NCI-H2196 treated with DMSO at 0.1 percent for 48 hours (cell line): ENCODE results near the gene FGF11.
"Not testable (repeated sequence)": the region's sequence is repeated elsewhere in the genome, so short reads cannot be mapped to it uniquely, and the experiment has no call there.

Experiments
- DNase-seq: peaks from one replicate; lab custom pipeline; 2025; ENCODE audit not compliant: unreplicated experiment; lab: John Stamatoyannopoulos, UW

Gene FGF11

DNA sequence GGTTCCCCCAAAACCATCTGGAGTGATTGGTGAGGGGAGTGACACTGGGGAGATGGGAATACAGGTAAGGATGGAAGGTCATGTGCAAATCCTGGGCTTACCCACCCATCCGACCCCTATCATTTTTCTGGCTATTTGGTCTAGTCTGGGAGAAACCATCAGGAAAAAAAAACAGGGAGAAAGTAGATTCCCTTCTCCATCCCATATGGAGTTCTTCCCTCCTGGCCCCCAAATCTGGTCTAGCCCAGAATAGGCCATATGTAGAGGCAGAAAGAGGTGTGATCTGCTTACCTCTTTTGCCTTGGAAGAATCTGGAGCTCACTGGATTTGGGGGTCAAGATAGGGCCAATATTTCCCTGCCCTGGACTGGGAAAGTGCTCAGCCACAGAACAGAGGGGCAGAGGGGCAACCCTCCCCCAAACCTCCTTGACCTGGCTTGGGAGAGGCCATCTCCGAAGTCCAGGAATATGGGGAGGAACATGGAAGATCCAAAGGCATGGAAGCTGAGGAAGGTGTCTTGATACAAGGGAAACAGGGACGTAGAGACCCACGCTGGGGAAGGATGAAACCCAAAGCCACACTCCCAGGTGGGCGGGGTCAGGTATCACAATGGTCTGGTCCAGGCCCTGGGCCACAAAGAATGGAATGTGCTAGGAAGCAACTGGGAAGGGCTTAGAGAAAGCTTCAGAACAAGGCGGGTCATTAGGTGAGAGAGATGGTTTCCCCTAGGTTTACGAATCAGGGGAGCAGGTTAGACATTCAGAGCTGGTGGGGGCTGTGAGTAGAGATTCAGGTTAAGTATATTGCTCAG, 21.7 kb downstream of the FGF11 start:
- DNase-seq = no peak

DNA sequence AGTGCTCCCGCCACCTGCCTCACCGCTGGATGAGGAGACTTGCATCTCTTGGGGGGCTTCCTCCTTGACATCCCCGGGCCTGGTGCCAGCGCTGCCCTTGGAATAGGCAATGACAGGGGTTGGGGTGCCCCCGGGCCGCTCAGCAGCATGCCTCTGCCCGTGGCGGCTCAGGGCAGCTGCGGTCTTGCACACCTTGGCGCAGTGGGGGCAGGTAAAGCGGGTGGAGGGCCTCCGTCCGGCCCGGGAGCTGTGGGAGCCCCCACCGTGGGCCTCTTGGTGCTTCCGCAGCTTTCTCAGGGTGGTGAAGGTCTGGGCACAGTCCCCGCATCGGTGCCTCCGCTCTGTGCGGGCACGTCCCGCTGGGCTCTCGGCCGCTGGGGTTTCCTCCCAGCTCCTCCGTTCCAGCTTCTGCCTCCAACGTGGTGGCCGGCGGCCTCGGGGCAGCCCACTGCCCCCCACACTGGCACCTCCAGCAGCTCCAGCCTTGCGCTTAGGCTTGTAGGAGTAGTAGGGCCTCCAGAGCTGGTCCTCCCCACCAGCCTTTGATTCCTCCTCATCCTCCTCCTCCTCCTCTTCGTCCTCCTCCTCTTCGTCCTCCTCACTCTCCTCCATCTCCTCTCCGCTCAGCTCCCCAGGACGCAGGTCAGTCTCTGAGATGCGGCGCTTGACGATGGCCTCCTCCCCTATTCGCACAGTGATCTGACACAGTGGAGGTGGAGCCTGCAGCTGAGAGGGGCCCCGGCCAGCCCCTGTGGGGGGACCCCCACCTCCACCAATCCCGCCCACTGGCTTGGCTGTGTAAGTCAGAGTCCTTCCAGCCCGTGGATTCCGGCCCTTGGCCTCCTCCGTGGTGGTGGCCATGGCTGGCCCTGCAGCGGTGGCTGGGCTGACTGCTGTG, 23.4 kb downstream of the FGF11 start:
- no peak for DNase-seq

DNA sequence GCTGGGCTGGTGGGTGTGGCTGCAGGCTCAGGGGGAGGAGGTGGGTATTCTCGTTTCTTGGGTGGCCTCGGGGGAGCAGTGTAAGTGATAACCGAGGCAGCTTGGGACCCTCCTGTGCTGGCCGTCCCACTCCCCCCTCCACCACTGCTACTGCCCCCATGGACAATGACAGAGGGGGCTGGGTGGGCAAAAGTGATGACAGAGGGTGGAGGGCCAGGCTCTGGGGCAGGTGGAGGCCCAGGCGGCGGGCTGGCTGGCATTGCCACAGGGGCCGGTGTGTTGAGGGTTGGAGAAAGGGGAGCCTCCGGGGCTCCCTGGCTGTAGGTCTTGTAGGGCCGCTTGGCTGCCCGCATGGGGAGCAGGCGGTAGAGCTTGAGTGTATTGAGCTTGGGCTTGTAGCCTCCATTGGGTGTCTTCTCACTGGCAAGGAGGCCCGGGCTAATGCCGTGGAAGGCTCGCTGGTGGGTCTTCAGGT, 24.1 kb downstream of the FGF11 start:
- DNase-seq = no peak

DNA sequence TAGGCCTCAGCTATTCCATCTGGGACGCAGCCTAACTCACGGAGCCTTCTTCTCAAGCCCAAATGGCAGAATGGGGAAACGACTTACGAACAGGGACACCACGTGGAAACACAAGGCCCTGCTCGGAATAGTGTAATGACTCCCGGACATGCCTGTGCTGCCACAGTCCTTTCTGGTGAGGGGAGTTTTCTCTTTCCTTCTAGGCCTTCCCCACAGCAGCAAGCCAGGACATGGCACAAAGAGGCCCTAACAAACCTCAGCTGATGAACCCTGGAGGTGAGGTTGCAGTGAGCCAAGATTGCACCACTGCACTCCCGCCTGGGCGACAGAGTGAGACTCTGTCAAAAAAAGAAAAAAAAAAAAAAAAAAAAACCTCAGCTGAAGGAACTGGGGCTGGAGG, 24.8 kb downstream of the FGF11 start:
- no peak for DNase-seq

DNA sequence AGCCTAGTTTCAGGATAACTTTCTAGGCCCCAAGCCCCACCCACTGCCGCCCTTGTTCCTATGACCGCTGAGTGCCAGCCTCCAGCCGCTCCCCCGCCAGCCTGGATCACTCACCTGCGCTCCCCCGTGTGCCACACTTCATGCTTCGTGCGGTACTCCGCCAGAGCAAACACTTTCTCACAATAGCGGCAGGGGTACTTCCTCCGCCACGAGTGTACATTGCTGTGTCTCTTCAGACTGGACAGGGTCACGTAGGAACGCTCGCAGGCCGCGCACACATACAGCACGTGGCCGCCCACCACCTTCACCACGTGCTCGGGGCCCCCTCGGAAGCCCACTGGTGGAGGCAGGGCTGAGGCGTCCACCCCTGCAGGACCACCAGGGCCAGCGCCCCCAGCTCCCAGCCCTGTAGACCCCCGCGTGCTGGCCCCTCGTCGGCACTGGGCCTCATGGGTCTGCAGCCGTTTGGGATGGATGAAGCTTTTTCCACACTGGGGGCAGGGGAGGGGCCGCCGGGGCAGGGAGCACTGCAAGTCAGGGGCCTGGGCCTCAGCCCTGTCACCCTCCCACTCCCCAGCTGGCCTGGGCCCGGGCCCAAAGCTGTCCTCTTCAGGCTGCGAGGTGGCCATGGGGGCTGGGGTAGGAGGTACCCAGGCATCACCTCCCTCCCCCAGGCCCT, 26.4 kb downstream of the FGF11 start:
- DNase-seq = no peak

DNA sequence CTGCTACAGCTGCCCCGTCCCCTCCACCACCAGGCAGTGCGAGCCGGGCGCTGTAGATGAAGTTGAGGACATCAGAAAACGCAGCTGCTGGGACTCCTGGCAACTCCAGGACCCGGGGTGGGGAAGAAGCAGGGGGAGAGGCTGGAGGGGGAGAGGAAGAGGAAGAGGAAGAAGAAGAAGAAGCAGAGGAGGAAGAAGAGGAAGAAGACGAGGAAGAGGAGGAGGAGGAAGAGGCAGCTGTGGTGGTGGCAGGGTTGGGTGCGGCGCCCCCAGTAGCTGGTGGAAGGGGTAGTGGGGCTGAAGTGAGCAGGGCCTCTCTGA, 27.0 kb downstream of the FGF11 start:
- no peak for DNase-seq

DNA sequence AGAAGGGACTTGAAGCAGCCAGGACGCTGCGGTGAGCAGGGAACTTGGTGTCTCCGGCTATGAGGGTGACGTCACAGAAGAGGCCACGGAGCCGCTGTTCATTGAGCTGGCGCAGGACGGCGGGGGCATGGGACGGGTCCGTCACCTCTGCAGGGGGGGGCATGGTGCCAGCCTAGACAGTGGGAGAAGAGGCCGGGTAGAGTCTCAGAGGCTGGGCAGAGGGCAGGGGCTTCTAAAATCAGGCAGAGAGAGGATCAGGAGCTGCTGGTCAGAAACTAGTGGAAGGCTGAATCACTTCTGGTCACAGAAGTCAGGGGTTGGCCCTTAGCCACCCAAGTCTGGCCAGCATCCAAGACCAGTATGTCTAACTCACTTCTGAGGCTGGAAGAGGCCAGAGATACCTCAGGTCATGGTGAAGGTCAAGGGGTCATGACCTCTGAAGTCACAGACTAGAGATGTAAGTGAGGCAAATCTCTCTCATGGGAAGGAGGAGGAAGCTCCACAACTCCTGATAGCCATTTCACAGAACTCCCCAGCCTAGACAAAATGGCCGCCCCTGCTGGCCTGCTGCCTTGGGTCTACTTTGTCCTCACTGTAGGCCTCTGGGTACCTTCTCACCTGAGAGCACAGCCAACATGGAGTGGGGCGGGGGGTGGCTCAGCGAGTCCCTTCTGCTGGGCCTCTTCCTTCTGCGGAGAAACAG, 27.5 kb downstream of the FGF11 start:
- no peak for DNase-seq

DNA sequence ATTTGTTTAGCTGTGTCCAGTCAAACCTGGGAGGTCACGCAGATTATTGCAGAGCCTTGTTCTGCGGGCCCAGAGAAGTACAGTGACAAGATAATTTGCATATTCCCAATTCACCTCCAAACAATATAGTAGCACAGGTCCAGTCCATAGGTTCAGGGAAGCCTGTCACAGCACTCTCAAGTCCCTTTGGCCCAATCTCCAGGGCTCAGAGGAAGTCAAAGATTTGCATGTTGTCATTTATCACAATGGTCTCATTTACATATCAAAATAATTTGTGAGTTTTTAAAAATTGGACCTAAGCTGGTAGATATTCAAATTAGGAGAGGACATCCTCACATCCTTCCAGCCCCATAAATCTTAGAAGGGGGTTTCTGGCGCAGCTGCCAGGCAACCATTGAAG, 28.2 kb downstream of the FGF11 start:
- no peak for DNase-seq

DNA sequence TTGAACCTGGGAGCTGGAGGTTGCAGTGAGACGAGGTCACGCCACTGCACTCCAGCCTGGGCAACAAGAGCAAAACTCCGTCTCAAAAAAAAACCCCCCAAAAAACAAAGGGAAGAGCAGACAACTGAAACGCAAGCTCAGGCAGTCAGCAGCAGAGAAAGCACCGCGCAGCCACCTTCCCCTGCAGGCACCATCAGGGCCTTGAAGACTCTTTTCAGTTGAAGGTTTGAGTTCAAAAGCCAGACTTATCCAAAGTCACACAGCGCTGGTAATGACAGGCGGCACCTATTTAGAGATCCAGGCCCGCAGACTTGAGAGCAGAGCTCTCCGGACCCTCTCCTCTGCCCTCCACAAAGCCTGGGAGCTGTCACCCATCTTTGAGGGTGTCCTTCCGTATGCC, 29.0 kb downstream of the FGF11 start:
- DNase-seq = no peak

DNA sequence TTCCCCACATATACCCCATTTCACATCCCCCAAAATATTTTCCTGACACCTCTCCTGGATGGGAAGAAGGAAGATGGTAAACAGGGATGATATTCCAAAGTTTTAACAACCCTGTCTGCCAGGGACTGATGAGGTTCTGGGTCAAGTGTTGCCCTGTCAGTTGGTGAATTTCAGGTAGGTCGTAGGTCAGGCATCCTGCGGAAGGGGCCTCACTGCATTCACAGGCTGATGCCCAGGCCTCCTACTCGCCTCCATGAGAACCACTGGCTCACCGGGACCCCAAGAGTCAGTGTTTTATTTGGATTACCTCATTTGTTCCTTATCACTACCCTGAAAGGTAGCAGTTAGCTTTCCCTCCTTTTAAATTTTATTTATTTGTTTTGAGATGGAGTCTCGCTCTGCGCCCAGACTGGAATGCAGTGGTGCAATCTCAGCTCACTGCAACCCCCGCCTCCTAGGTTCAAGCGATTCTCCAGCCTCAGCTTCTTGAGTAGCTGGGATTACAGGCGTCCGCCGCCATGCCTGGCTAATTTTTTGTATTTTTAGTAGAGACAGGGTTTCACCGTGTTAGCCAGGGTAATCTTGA, 29.6 kb downstream of the FGF11 start:
- DNase-seq = no peak

DNA sequence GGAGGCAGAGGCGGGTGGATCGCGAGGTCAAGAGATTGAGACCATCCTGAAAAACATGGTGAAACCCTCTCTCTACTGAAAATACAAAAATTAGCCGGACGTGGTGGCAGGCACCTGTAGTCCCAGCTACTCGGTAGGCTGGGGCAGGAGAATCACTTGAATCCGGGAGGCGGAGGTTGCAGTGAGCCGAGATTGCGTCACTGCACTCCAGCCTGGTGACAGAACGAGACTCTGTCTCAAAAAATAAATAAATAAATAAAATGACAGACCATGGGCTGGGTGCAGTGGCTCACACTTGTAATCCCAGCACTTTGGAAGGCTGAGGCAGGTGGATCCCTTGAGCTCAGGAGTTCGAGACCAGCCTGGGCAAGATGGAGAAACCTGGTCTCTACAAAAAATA, 30.5 kb downstream of the FGF11 start:
- not testable (repeated sequence) for DNase-seq

DNA sequence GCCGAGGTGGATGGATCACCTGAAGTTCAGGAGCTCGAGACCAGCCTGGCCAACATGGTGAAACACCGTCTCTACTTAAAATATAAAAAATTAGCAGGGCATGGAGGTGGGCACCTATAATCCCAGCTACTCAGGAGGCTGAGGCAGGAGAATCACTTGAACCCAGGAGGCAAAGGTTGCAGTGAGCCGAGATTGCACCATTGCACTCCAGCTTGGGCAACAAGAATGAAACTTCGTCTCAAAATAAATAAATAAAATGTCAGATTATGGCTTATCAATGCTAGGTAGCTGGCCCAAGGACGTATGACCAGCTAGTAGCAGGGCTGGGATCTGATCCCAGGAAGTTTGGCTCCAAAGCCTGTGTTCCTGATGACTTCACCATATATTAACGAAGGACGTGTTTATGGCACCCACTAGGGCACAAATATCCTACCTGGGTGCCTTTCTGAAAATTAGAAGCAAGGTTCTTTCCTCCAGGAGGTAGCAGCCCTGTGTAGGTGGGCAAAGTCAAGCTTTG, 31.2 kb downstream of the FGF11 start:
- not testable (repeated sequence) for DNase-seq

DNA sequence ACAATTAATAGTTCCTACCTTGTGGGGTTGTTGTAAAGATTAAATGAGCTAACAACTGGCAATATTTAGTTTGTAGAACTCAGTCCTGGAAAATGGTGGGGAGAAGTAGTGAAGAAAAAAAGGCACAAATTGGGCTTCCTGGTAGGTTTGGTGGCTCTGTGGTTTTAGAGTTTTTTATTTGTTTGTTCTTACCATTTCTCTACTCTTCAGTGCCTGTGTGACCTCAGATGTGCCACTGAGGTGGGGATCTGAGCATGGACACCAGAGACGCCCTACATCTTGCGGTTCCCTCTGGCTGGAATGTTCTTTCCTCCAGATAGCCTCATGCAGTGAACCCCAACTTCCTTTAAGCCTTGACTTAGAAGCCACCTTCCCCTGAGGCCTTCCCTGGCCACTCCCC, 32.4 kb downstream of the FGF11 start:
- DNase-seq = no peak

DNA sequence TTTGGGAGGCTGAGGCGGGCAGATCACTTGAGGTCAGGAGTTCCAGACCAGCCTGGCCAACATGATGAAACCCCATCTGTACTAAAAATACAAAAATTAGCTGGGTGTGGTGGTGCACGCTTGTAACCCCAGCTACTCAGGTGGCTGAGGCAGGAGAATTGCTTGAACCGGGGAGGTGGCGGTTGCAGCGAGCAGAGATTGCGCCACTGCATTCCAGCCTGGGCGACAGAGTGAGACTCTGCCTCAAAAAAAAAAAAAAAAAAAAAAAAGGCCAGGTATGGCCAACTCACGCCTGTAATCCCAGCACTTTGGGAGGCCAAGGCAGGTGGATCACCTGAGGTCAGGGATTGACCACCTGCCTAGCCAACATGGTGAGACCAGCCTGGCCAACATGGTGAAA, 35.5 kb downstream of the FGF11 start:
- DNase-seq = not testable (repeated sequence)

DNA sequence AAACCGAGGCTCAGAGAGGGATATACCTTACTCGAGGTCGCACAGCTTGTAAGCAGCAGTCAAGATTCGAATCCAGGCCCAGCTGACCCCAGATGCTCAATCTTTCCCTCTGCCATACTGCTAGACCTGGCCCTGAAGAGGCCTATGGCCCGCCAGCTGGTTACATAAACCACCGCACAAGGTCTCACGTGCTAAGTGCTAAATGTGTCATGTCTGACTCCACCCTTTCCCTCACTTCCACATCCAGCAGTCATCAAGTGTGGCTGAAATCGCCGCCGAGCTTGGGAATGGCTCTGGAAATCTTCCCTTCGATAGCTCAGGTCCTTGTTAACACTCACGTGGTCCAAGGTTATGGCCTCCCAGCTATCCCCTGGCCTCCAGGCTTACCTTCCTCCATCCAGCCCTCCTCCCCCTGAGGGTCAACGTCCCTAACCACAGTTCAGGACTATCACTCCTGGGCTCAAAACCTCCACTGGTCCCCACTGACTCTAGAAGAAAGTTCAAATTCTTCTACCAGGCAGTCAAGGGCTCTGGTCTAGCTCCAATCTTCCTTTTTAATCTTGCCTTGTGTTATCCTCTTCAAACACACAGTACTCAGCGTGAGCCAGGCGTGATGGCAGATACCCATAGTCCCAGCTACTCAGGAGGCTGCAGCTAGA, 36.6 kb downstream of the FGF11 start:
- DNase-seq = no peak

DNA sequence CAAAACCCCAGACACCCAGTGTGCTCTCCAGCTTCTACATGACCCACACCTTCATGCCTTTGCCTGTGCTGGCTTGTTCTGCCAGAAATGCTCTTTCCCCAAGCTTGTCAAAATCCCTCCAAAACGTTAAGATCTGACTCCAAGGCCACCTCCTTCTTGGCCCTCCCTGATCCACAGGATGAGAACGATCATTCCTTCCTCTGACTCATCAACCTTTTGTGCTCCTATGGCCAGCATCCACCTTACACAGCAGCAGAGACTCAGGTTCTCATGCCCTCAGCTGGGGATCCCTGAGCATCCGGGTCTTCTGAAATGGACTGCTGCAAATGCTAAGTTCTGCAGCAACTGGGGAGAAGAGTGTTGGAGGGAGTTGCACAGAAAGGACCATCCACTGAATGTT, 37.2 kb downstream of the FGF11 start:
- no peak for DNase-seq

DNA sequence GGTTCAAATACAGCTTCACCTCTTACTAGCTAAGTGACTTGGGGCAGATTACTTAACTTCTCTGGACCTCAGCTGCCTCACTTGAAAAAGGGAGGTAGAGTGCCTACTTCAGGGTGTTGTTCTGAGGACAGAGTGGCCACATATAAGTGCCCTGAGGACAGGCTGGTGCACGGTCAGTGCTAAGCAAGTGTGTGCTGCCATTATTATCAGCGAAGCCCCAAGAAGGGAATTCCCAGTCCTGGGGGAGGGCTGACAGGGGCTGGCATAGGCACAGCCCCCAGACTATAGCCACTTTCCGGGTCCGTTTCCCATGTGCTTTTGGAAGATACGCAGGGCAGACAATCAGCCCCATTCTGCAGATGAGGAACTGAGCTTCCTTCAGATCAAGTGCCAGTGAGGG, 37.6 kb downstream of the FGF11 start:
- DNase-seq = no peak

DNA sequence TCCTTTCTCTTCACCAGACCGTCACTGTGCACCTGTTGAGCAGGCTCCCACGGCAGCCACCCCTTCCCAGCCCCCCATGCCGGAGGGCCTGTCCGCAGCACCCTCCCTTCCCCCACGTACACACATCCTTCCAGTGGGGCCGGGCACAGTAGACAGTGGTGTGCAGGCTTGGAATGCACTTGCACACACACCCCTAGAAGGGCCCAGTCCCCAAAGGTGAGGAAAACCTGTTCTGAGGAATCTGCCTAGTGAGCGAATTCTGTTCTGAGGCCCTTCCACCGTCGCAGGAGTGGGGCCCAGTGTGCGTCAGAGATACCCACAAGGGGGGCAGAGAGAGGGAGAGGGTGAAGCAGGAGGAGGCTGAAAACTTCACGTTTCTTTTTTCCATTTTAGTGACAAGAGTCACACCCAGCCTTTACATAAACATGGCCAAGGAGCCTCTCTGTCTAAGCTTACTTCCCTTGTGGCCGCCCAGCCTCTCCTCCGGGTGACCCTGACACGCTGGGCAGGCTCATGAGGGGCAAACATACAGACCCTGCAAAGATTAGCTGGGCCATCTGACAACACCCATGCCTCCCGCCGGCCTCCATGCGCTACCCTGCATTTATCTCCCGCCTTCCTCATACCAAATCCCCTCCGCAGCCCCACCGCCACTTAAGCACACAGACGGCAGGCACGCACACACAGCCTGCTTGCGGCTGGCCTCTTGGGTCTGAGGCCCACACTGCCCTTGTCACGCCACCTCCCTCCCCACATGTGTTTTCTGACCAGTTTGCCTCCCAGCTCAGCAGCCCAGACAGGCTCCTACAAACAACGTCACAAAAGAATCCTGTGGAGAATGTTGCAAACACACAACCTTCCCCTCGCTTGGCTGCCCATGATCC, 38.3 kb downstream of the FGF11 start:
- DNase-seq = no peak
